Activated CD4-positive, alpha-beta T cell treated with anti-CD3 and anti-CD28 coated beads, Interleukin-2, amount 50 U/mL, for 48 hours (primary cell): ENCODE data around the gene BCL2.
A peak's percentile ranks its signal among the peaks of the same experiment; 100 is the strongest.

Source experiments
- DNase-seq, 2 experiments: peaks; one replicate each; pipeline ENCODE4 v3.0.0-alpha.2; 2020

The BCL2 gene

DNA sequence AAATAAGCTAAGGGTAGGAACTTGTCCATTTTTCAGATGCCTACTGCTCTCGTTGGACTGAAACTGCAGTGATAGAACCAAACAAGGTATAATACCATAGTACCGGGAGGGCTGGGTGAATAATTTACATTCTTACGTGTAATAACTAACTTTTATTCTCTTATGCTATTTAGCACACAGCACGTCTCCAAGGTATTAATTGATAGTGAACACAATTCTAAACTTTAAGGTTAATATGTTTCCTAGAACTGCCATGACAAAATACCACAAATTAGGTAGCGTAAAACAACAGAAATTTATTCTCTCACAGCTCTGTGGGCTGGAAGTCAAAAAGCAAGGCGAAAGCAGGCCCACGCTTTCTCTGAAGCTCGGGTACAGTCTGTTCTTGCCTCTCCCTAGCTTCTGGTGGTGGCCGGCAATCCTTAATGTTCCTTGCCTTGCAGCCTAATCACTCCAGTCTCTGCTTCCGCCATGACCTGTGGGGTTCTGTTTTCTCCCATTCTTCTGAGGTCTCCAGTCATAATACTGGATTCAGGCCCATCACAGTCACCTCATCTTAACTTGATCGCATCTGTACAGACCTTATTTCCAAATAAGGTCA is 5.6 kb upstream of the BCL2 start:
- DNase-seq = no peak

DNA sequence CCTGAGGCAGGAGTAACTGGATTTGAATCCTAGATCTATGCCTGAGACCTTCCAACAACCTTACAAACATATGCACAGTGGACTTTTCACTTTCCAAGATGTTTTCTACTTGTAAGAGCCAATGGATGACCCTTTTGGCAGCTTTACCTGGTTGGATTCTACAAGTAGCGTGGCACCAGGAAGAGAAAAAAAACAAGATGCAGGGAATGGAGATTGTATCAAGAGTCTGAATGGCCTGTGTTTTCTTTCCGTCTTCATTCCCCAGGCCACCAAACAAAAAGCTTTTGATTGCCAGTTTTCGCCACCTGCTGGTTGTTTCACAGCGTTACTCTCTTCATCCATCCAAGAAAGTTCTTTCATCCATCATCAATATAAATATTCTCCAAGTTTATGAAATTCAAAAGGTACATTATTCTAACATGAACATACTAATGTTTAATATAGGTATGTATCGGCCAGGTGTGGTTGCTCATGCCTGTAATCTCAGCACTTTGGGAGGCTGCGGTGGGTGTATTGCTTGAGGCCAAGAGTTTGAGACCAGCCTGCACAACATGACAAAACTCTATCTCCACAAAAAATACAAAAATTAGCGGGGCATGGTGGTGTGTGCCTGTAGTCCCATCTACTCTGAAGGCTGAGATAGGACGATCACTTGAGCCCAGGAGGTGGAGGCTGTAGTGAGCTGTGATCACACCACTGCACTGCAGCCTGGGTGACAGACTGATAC is 3.5 kb upstream of the BCL2 start:
- DNase-seq = peak; percentile 47 to 65

DNA sequence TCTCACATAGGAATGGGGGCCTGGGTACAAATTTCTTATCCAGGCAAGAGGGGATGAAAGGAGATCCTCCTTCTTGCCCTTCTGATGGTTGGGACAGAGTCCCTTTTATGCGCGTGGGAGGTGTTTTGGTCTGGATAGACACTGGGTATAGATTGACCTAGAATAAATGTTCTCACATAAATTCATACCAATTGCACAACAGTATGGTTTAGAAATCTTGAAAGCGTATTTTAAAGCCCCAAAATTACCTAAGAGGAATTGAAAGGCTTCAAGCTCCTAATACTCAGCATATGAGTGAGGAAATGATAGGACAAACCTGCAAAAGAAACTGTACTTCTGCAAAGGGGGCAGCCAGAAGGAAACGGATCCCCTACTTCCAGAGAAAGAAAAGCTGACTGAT is 2.6 kb upstream of the BCL2 start:
- DNase-seq = no peak

DNA sequence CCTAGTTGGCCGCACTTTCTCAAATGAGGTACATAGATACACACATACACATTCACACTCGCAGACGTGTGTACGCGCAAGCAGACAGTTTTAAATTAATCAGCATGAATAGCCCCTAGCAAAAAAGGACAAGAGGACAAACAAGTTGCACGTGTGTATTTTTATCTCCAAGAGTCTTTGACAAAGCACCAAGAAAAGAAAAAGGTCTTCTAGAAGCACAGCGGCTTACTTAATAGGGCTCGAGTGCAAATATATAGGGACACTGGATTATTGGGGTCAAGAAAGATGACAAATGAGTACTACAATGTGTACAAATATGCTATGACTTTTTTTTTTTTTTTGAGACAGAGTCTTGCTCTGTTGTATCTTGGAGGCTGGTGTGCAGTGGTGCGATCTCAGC is 1.7 kb upstream of the BCL2 start:
- DNase-seq = no peak

DNA sequence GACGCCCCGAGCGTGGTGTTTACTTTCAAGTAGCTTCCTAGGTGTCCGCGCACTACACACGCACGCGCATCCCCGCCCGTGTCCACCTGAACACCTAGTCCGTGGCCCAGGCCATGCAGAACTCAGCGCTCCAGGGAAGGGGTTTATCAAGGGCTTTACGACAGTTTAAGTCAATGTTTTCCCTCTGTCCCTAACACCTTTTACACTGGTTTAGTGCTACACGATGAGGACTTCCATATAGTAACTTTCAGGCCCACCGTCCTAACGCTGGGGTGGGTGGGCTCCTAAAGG is 1.4 kb upstream of the BCL2 start:
- no peak for DNase-seq

DNA sequence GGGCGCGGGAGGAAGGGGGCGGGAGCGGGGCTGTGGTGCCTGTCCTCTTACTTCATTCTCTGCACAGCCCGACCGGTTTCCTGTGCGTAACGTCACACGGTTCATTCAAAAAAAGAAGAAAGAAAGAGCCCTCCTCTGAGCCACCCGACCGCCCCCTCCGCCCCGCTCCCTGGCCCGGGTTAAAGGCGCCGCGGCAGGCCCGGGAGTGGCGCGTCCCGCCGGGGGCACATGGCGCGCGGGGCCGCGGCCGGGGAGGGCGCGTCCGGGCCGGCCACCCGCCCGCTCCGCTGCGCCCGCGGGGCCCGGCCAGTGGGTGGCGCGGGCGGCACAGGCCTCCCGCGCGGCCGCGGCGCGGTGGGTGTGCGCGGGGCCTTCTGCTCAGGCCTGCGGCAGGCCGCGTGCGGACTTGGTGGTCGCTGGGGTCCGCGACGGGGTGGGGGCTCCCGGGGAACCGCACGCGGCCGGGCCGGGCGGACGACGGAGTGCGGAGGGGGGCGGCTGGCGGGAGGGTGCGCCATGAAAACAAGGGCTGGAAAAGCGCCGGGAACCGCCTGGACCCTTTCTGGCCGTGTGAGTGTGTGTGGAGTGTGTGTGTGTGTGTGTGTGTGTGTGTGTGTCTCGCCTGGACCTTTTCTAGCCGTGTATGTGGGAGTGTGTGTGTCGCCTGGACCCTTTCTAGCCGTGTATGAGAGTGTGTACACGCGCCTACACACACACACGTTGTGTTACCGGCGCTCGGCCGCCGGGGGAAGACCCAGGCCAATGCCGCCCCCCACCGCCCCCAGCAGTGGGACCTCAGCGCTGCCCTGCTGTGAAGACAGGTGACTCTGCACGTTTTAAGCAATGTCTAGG is 780 bp upstream of the BCL2 start:
- DNase-seq = peak; percentile 79 to 82

DNA sequence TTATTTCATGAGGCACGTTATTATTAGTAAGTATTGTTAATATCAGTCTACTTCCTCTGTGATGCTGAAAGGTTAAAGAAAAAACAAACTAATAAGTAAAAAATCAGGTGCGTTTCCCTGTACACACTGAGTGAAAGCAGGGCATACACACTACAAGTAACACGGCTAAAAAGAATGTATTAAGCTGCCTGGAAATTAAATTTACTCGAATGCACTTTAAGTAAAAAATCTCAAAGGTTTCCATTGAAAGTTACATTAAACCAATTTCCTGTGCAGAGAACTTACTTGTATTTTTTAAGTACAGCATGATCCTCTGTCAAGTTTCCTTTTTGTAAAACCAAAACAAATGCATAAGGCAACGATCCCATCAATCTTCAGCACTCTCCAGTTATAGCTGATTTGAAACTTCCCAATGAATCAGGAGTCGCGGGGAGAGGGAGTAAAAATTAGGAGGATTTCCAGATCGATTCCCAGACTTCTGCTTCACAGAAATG is 633 bp downstream of the BCL2 start:
- DNase-seq = no peak

DNA sequence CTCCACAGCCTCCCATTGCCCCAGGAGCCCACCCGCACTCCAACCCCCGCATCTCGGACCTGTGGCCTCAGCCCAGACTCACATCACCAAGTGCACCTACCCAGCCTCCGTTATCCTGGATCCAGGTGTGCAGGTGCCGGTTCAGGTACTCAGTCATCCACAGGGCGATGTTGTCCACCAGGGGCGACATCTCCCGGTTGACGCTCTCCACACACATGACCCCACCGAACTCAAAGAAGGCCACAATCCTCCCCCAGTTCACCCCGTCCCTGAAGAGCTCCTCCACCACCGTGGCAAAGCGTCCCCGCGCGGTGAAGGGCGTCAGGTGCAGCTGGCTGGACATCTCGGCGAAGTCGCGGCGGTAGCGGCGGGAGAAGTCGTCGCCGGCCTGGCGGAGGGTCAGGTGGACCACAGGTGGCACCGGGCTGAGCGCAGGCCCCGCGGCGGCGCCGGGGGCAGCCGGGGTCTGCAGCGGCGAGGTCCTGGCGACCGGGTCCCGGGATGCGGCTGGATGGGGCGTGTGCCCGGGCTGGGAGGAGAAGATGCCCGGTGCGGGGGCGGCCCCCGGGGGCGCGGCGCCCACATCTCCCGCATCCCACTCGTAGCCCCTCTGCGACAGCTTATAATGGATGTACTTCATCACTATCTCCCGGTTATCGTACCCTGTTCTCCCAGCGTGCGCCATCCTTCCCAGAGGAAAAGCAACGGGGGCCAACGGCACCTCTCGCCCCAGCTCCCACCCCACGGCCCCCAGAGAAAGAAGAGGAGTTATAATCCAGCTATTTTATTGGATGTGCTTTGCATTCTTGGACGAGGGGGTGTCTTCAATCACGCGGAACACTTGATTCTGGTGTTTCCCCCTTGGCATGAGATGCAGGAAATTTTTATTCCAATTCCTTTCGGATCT is 1.3 kb downstream of the BCL2 start:
- peak; percentile 84 to 88 for DNase-seq

DNA sequence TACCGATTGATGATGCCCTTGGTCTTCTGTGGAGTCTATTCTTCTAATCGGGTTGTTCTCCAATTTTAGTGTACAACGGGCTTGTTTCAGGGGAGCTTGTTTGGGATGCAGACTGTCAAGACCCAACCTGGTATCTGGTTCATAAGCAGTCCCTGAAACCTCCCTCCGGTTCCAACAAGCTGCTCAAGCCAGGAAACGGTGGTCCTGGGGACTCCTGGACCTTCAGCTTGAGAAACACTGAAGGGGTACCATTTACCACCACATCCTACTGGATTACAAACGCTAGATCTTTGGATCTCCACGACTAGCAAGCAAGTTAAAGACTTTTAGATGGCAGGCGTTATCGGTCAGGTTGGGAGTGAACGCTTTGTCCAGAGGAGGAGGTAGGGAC is 2.0 kb downstream of the BCL2 start:
- no peak for DNase-seq

DNA sequence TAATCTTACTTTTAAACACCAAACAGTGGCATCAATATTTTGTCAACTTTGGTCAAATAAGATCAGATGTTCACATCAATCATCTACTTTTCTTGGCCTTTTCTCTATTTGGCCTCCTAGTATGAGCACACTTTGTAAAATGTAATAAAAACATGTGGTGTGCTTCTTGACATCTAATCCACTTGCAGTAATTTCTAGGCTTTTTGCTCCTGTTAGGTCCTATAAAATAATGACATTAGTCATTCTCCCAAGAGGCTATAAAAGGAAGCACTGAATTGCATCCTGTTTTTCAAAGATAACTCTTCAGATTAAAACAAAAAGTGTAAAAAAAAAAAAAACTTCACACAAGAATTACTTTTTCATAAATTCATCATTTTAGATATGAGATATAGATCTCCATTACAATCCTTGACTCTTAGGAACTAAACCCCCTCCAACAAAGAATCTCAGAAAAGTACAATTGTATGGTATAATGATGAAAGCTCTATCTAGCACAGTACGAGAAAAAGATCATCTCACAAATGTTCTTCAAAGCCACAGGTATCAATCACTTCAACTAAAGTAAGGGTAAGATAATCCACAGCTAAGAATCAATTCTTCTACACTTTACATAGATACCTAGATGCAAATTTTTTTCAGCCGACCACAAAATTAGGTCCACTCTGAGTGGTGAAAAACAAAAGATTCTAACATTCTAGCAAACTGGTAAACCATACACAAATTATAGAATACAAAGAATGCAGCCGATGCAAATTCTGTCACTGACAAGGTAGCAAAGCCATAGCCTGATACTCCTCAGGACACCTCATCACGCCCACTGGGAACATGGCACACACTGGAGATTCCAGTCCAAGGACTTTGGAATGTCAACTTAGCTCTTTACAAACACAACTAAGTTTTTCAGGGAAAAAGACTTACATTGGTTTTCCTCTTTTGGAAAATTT is 2.7 kb downstream of the BCL2 start:
- DNase-seq = no peak

DNA sequence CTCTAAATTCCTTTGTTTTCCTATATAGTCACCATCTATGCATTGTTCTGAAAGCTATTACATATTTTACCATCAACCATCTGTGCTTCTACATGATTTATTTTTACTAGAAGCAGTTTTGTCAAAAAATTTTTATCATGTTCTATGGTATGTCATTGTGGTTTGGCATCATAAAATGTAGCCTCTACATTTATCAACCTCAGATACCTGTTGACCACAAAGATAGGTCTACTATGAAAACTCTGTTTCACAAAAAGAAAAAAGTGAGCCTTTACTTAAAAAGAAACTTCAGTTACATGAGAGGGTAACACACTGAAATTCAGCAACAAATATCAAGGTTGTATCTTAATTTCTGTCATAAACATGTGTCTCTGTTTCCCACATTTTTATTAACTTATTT is 3.7 kb downstream of the BCL2 start:
- DNase-seq = no peak

DNA sequence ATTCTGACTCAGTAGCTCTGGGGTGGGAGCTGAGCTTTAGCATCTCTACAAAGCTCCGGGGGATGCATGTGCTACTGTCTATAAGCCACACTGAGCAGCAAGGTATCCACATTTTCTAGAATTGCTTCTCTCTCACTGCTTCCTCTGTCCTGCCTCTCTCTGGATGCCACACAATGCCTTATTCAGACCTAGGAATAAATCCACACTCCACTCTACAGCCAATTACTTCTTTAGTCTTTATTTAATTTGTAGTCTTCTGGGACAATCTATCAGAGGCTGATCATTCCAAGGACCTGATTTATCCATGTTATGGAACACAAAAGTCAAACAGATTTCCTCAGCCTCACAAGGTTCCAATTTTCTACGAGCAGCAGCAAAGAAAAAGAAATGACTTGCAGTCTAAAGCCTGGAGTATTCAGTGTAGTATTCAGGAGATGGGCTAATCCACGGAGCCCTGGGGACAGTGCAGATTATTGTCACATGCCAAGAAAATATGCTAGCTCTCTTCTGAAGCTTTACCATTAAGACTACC is 4.4 kb downstream of the BCL2 start:
- no peak for DNase-seq

DNA sequence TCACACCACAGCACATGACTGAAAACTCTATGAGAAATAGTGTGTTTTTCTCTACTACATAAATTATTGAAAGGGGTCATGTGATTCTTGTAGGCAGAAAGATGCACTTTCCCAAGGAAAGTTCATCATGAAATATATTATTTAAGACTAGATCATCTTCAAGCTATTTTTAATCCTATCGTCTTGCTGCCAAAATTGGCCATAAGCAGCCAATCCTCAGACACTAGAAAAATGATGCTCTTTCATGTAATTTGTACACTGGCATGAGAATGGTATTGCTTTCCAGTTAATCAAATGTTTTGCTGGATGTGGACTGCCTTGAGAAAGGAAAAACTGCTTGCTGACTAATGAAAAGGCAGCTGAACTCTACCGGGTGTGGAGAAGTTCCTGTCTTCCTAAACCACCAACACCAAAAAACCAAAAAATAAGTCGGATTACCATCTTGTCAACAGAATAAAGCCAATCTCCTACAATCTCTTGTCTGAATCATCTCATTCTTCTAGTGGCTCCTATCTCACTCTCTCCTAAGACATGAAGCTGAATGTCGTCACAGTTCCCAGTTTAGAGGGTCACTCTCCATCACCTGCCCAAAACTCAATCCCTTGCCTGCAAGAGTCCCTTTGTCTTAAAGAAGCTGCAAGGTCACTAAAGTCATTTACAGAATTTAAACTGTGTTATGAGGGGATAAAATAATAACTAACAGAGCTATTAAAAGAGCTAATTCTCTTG is 5.3 kb downstream of the BCL2 start:
- DNase-seq = no peak

DNA sequence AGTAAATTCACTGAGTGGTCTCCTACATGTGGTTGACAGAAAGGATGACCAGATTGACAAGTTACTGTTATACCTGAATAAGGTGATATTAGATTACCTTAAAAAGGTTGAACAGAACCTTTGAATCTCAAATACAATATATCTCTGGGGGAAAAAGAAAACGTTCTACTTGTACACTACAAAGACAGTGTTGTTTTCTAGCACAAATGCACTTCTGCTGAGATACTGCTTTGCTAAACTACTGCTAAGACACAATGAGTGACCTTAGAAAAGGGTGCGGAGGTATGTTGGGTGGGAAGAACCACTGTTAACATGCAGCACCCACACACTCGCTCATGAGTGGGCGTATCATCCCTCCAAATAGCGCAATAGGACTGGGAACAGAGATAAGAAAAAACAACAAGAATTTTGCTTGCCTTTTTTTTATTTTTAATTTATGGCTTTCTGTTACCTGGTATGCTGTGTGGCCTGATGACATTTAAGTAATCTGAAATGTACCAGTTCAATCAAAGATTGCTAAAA is 6.1 kb downstream of the BCL2 start:
- no peak for DNase-seq

DNA sequence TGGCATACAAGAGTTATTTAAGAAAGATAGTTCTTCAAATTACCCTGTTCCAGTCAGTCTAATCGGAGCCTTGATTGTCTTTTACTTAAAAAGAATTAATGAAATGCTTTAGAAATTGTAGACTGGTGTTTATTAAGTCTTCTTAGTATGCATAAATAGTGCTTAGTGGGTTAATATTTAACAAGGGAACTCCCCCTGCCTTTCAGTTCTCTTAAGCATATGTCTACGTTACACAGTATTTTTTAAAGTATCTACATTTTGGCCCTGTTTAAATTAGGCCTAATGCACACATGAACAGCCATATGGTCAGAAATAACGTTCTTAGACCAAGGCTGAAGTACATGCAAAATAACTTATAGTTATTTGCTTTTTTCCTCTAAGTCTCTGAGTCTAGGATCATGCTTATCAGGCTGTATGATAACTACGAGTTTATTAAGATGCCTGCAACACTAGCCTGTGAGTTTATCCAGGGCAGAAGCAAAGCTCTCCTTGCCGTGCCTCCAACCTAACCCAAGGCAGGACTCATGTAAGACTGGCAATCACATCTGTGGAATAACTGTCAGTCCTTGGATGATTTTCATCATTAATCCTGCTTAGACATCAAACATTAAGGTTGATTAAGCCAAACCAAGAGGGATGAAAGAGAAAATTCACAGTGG is 6.7 kb downstream of the BCL2 start:
- DNase-seq = no peak

DNA sequence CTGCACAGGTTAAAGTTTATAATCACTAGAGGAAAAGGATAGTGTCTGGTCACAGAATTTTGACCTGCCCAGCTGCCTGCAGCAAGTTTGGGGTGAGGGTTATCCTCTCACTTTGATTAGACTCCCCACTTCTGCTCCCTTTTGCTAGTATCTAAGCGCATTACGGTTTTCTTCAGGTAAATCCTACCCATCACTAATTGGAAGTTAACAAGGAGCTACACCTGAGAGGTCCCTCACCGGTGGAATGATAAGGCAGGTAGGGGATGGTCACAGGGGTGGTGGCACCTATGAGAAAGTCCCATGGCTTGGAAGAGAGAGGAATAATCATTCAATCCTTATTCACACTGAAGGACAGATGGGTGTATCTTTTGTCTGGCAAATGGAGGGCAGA is 7.6 kb downstream of the BCL2 start:
- no peak for DNase-seq

DNA sequence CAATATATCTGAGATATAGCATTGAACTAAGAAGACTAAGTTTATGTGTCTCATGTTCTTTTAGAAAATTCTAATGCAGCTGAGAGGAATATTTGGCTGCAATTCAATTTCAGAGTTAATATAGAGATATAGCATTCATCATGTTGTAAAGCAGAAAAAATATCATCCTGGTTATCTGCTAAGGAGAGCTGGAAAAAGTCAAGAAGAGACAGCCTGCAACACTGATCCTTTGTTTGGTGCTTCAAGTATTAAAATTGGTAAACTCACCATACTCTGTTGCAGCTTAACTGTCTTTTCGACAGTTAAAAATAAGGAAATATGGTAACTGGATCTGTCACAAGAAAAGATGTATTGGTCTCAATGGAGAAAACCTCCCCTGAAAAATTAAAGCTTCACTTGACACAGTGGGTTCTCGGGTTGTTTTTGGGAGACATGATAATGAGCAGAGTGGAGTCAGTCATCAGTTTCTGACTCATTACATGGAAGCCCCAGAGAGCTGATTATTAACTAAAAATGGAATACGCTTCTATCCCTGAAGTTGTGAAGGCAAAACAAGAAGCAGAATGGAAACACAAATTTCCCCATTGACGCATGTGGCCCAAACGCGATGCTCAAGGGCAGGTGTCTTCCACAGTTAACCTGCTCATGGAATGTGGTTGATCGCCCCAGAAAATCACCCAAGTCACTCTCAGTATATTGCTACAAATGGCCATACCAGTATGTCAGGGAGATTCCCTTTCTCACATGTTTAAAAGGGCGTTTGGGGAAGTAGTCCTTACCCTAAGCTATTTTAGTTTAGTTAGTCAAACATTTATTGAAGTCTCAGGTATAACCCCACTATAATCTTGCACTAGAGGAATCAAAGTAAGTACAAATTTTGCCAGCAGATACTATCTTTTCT is 8.2 kb downstream of the BCL2 start:
- no peak for DNase-seq

DNA sequence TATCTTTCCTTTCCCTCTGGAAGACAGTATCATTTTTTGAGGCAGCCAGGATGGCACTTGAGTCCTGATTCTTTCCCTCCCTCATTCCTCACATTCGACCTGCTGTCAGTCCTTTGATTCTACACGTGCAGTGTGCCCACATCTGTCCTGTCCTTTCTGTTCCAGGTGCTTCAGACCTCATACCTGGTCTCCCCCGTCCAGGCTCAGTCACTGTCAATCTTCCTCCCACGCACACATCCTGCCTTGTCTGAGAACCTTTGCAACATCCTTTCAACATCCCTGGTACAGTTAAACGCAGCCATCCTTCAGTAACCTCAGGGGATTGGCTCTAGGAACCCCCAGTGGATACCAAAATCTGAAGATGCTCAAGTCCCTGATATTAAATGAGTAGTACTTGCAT is 10.1 kb downstream of the BCL2 start:
- DNase-seq = peak in 1 of 2 experiments; percentile 44
